GM21360 (cell line): ENCODE measurements around the gene ABCA3.

Experiments used
- ATAC-seq: cut with Tn5 transposase; IDR thresholded peaks from one replicate; pipeline ENCODE4 v1.9.1; 2021; ENCODE audit warnings: mild to moderate bottlenecking, moderate library complexity; ENCODE audit not compliant: unreplicated experiment

The ABCA3 gene

GRCh38 chr16:2358811-2359210, 18.3 kb upstream of the ABCA3 start:
- ATAC-seq, result no peak

GRCh38 chr16:2357331-2357730, 16.8 kb upstream of the ABCA3 start:
- no peak for ATAC-seq

- no peak for ATAC-seq
These were observed 10.0 kb upstream of the ABCA3 start for GRCh38 chr16:2350500-2350899.

DNA sequence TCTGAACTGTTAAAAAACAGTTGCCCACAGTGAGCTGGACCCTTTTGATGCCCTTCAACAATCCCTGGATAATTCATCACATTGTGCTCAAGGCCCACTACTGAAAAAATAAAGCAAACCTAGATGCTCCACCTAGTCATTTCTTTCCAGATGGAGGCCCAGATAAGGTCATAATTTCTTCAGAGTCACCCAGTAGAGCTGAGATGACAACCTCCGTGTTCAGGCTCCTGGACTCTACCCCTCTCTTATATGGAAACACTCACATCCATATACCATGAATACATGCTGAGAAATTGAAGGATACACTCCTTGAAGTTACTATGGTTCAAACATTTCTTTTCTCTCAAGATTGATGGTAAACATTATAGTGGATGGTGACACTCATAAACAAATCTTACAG, 2.7 kb upstream of the ABCA3 start:
- ATAC-seq, result no peak

DNA sequence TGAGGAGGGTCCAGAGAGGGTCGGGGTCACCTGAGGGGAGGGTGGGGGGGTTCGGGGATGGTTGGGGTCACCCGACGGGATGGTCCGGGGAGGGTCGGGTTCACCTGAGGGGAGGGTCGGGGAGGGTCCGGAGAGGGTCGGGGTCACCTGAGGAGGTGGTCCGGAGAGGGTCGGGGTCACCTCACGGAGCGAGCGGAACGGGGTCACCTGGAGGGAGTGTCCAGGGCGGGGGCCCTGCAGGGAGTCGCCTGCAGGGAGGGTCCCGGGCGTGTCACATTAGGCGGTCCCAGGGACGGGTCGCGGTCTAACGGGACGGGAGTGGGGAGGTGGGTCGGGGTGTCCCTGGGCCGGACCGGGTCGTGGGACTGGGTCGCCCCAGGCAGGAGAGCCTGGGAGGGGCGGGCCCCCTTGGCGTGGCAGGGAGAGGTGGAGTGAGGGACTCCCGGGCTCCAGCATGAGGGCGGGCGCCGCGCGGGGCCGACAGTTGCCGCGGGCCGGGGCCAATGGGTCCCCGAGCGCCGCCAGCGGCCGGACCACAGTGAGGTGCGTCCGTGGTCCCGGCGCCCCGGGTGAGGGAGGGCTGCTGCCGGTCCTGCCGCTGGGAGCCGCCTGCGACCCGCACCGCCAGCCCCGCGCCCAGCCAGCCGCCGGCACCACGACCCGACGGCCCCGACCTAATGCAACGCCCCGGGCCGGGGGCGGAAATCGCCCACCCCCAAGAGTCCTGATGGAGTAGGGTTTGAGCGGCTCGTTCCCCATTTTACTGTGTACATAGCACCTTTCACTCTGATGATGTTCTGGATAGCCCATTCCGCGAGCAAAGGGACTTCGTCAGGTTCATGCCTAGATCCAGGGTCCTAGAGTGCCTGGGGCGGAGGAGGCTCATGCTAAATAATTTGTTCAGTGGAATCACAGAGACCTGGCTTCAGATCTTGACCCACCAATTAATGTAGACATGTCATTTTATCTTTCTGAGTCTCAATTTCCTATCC, 1.2 kb upstream of the ABCA3 start:
- no peak for ATAC-seq

DNA sequence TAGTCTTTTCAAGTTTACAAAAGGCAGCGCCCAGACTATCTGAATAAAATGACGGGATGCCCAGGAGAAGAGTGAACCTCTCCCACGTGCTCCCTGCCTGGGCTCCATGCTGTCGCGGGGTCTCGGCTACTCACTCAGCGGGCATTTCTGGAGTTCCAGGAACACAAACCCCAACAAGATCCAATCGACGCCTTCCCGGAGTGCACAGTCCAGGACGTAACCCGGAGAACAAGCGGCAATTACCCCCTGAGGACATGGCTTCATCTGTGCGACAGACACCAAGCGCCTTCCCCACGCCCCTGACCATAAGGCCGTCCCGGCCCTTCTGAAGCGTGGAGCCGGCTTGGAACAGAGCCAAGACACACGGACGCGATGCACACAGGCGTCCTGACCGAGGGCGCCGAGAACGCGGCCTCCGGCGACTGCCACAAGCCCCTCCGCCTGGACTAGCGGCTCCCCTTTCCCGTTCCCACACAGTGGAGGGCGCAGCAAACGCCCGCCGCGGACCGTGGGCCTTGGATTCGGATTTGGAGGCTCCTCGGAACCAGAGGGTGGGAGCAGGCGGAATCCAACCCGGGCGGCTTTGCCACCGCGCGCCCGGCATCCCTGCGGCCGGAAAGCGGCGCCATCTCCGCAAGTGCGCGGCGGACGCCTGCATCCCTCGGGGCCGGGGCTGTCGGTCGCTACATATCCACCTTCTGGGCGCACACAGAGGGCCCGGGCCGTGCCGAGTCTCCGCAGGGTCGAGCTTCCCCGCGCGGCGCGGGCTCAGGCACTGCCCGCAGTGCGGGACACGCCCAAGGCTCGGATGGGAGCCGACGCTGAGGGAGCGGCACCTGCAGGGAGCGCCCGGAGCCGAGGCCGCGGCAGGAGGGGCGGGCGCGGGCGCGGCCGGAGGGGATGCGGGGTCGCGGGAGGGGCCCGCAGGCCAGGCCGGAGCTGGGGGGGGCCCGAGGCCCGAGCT, 725 bp downstream of the ABCA3 start:
- peak; percentile 21 for ATAC-seq

- no peak for ATAC-seq
These were observed 2.9 kb downstream of the ABCA3 start for GRCh38 chr16:2337431-2338296.

DNA sequence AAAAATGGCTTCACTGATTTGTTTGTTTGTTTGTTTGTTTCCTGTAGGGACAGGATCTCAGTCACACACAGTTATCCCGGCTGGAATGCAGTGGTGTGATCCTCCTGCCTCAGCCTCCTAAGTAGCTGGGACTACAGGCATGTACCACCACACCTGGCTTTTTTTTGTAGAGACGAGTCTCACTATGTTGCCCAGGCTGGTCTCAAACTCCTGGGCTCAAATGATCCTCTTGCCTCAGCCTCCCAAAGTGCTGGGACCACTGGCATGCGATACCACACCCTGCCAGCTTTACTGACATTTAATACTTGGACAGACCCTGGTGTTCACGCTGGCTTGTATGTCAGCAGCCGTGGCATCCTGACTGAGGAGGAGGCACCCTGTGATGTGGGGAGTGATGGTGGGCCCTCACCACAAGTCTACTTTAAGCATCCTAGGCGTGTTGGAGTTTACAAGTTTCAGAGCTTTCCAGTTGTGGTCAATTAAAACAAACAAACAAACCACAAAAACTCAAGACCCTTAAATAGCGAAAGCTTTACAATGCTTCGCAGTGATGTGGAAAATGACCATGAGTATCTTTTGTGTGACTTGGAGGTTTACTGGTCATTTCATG, 5.1 kb downstream of the ABCA3 start:
- ATAC-seq, result no peak

DNA sequence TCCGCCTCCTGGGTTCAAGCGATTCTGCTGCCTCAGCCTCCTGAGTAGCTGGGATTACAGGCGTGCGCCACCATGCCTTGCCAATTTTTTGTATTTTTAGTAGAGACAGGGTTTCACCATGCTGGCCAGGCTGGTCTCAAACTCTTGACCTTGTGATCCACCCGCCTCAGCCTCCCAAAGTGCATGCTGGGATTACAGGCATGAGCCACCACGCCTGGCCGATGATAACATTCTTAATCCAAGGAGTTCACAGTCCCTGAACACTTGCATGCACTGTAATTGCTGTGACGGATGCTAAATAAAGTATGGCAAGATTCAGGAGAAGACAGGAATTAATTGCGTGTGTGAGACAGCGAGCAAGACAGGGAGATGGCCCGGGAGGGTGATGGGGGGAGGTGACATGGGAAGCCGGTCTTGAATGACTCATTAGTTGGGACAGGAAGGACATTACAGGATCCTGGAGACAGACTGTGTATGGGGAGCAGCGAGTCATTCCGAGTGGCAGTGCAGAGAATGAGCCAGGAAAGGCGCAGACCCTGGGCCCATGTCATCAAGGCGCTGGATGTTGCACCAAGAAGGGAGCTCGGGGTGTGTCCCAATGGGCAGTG, 6.7 kb downstream of the ABCA3 start:
- no peak for ATAC-seq

DNA sequence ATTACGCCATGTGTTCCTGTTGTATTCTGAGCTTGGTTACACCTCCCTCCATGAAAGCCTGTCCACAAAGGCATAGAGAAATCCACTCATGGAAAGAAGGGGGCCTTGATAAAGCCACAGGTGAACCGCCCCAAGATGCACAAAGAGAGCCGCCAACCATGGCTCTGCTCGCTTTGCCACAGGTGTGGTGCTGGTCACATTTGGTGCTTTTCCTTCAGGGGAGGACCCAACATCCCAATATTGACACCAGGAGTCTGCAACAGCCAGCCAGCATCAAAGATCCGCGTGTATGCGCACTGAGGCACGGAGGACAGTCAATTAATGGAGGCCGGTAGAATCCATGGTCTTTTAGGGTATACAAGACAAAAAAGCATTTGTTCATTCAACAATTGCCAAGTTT, 7.3 kb downstream of the ABCA3 start:
- ATAC-seq, result no peak

DNA sequence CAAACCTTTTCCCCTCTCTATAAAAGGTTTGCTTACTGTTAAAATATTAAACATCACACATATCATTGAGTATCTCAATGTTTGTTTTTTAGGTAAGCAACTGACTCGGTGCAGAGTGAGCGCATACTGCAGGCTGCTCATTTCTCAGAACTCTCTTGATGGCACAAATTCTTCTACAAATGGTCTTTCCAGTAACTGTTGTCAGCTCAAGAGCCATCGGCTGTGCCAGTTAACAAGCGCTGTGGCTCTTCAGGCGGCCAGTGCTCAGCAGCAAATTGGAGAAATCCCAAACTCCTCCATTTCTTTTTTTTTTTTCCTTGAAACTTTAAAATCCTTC, 8.6 kb downstream of the ABCA3 start:
- ATAC-seq, result no peak

DNA sequence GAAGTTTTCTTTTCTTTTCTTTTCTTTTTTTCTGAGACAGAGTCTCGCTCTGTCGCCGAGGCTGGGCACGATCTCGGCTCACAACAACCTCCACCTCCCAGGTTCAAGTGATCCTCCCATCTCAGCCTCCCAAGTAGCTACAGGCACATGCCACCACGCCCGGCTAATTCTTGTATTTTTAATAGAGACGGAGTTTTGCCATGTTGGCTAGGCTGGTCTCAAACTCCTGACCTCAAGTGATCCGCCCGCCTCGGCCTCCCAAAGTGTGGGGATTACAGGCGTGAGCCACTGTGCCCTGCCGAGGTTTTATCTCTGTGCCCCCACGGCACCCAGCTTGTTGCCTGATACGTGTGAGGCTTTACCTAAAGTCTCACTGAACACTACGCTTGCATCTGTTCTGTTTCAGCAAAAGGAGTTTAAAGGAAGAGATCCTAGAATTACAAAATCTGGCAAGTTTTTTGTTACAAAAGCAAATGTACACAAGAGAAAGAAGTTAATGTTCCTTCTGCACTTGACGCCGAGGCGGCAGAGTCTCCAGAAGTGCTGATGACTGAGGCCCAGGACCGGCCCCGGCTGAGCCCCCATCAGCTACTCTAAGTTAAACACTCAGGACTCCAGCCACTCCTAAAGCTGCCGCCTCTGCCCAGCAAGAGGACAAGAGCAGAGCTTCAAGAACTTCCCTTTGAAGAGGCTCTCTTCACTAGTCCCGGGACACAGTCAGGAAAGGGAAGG, 9.2 kb downstream of the ABCA3 start:
- ATAC-seq, result no peak

DNA sequence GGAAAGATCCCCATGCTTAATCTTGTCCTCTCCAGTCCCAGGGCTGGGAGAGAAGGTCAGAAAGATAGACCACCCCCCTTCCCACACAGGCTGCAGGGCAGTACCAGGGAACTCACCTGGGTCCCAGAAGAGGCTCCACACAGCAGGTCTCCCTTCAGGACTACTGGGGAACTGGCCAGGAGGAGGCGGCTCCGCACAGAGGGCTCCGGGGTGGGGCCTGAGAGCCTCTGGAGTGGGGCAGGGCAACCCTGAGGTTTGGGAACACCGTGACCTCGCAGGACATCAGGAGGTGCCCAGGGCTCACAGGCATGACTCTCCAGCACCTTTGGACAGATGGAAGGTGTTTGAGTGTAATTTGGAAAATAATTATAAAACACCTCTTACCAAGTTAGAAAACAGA, 11.0 kb downstream of the ABCA3 start:
- no peak for ATAC-seq

- no peak for ATAC-seq
These were observed 12.1 kb downstream of the ABCA3 start for GRCh38 chr16:2328428-2328827.

DNA sequence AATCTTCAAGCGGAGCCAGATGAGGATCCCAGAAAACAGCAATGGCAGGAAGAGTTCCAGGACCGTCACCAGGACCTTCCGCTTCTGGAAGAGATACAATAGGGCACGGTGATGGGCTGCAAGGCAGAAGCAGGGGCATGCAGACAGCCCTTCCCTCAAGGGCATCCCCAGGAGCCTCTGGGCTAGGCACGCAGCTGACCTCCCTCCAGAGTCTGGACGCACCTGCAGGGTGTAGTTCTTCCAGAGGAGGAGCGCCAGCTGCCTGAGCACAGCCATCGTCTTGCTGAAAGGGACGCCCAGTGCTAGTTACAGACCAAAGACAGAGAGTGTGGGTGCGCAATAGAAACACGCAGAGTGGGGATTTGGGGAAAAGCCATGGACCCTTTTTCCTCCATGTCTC, 14.3 kb downstream of the ABCA3 start:
- ATAC-seq, result no peak

GRCh38 chr16:2325791-2326190, 14.7 kb downstream of the ABCA3 start:
- no peak for ATAC-seq

DNA sequence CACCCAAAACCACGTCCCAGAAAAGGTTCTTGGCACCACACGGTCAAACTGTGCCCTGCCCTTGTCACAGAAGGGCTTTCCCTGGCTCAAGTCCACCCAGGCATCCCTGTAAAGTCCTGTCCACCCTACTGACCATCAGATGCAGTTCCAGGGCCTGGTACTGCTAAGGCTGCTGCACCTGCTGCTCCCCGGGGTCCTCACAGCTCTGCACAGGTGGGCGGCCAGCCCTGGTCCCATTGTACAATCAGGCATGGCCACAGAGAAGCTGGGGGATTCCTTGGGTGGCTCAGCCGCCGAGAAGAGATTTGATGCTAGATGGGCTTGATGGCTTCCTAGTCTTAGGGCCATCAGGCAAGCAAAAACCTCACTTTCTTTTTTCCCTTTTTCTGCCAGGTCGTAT, 15.3 kb downstream of the ABCA3 start:
- no peak for ATAC-seq

GRCh38 chr16:2324296-2324859, 16.1 kb downstream of the ABCA3 start:
- ATAC-seq, result no peak

DNA sequence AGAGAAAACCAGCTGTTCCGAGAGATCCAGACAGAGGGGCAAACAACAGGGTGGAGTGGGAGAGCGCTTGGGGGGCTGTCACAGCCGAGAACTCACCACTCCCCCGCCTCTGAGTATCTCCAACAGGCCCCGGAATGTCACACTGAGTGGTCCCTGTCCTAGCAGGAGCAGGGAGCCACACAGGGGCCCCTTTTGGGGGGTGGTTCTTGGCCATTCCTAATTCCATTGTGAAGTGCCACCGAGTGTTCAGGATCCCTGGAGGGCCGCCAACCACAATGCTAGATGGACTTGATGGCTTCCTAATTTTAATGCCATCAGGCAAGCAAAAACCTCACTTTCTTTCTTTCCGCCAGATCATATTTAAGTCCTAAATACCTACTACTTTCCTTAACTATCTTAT, 16.8 kb downstream of the ABCA3 start:
- ATAC-seq, result no peak
